H9 (cell line): ENCODE results near the gene SCN4A. TPM values are rescaled to one million over a fixed set of nuclear protein-coding genes. Genes with fewer than 3 reads are reported as not detected.
A peak's percentile ranks its signal among the peaks of the same experiment; 100 is the strongest.
"Not testable (repeated sequence)": the region's sequence is repeated elsewhere in the genome, so short reads cannot be mapped to it uniquely, and the experiment has no call there.

Source experiments
- DNase-seq: peaks from one replicate; pipeline ENCODE4 v3.0.0-alpha.2; 2017
- H2AFZ ChIP-seq: one replicate; pipeline ENCODE4 v1.6.1; 2013; ENCODE audit warnings: mild to moderate bottlenecking, low read length, control low read depth, moderate library complexity
- H2AK5ac ChIP-seq: 2 replicates; pipeline ENCODE4 v1.6.1; 2013; ENCODE audit warnings: low read length, control low read depth, mixed read lengths; ENCODE audit not compliant: insufficient read length
- H2BK120ac ChIP-seq: one replicate; pipeline ENCODE4 v1.6.1; 2013; ENCODE audit warnings: low read depth, mild to moderate bottlenecking, low read length, control low read depth, inconsistent platforms; ENCODE audit not compliant: poor library complexity, severe bottlenecking
- H2BK12ac ChIP-seq: 2 replicates; pipeline ENCODE4 v1.6.1; 2013; ENCODE audit warnings: low read length, control low read depth, mixed read lengths, low read depth; ENCODE audit not compliant: insufficient read length
- H2BK15ac ChIP-seq: 2 replicates; pipeline ENCODE4 v1.6.1; 2013; ENCODE audit warnings: low read depth, low read length, control low read depth
- H2BK20ac ChIP-seq: one replicate; pipeline ENCODE4 v1.6.1; 2013; ENCODE audit warnings: low read depth, mild to moderate bottlenecking, low read length, control low read depth, inconsistent platforms; ENCODE audit not compliant: poor library complexity, severe bottlenecking
- H2BK5ac ChIP-seq: 2 replicates; pipeline ENCODE4 v1.6.1; 2013; ENCODE audit warnings: low read length, control low read depth, mixed read lengths; ENCODE audit not compliant: insufficient read length
- H3K14ac ChIP-seq: 2 replicates; pipeline ENCODE4 v1.6.1; 2013; ENCODE audit warnings: low read length, control low read depth; ENCODE audit not compliant: insufficient read depth
- H3K18ac ChIP-seq: 2 replicates; pipeline ENCODE4 v1.6.1; 2013; ENCODE audit warnings: low read depth, mild to moderate bottlenecking, mixed read lengths, low read length, control low read depth; ENCODE audit not compliant: insufficient read length
- H3K23ac ChIP-seq: 2 replicates; pipeline ENCODE4 v1.6.1; 2013; ENCODE audit warnings: low read length, control low read depth, mixed read lengths, low read depth; ENCODE audit not compliant: insufficient read length
- H3K23me2 ChIP-seq: 2 replicates; pipeline ENCODE4 v1.6.1; 2013; ENCODE audit warnings: low read depth, mild to moderate bottlenecking, mixed read lengths, low read length, control low read depth; ENCODE audit not compliant: insufficient read length, poor library complexity, severe bottlenecking
- H3K27ac ChIP-seq: 2 replicates; pipeline ENCODE4 v1.5.1; 2013; ENCODE audit warnings: low read length, control low read depth, mixed read lengths, low read depth; ENCODE audit not compliant: insufficient read length
- H3K27me3 ChIP-seq: 2 replicates; pipeline ENCODE4 v1.6.1; 2013; ENCODE audit warnings: low read length, control low read depth, inconsistent platforms; ENCODE audit not compliant: insufficient read depth
- H3K4ac ChIP-seq: 2 replicates; pipeline ENCODE4 v1.6.1; 2013; ENCODE audit warnings: low read depth, mild to moderate bottlenecking, control low read depth, inconsistent platforms, low read length, moderate library complexity
- H3K4me1 ChIP-seq: 2 replicates; pipeline ENCODE4 v1.6.1; 2013; ENCODE audit warnings: low read length, control low read depth, inconsistent platforms; ENCODE audit not compliant: insufficient read depth
- H3K4me2 ChIP-seq: 2 replicates; pipeline ENCODE4 v1.6.1; 2013; ENCODE audit warnings: low read length, control low read depth, mixed read lengths; ENCODE audit not compliant: insufficient read length, insufficient read depth
- H3K56ac ChIP-seq: 2 replicates; pipeline ENCODE4 v1.6.1; 2013; ENCODE audit warnings: low read depth, mild to moderate bottlenecking, mixed read lengths, low read length, control low read depth; ENCODE audit not compliant: insufficient read length
- H3K79me1 ChIP-seq: 2 replicates; pipeline ENCODE4 v1.6.1; 2013; ENCODE audit warnings: low read depth, mild to moderate bottlenecking, moderate library complexity, low read length, control low read depth, inconsistent platforms; ENCODE audit not compliant: insufficient read depth, poor library complexity, severe bottlenecking
- H3K79me2 ChIP-seq: 2 replicates; pipeline ENCODE4 v1.6.1; 2013; ENCODE audit warnings: low read length, control low read depth, inconsistent platforms; ENCODE audit not compliant: insufficient read depth
- H3K9ac ChIP-seq: 2 replicates; pipeline ENCODE4 v1.6.1; 2013; ENCODE audit warnings: low read length, control low read depth, mixed read lengths; ENCODE audit not compliant: insufficient read length; ENCODE audit errors: extremely low read depth
- H3K9me3 ChIP-seq: one replicate; pipeline ENCODE4 v1.6.1; 2013; ENCODE audit warnings: low read depth, low read length, inconsistent platforms; ENCODE audit not compliant: control insufficient read depth
- H3T11ph ChIP-seq: one replicate; pipeline ENCODE4 v1.6.1; 2013; ENCODE audit warnings: mild to moderate bottlenecking, low read length, control low read depth, inconsistent platforms
- H4K20me1 ChIP-seq: one replicate; pipeline ENCODE4 v1.6.1; 2013; ENCODE audit not compliant: control insufficient read depth, insufficient read length, insufficient read depth
- H4K5ac ChIP-seq: 2 replicates; pipeline ENCODE4 v1.6.1; 2013; ENCODE audit warnings: low read depth, mild to moderate bottlenecking, mixed read lengths, low read length, control low read depth; ENCODE audit not compliant: insufficient read length
- H4K8ac ChIP-seq: replicated peaks from 2 replicates; pipeline ENCODE4 v1.6.1; 2013; ENCODE audit warnings: low read length, control low read depth, mixed read lengths, low read depth; ENCODE audit not compliant: insufficient read length
- H4K91ac ChIP-seq: 2 replicates; pipeline ENCODE4 v1.6.1; 2013; ENCODE audit warnings: low read depth, mild to moderate bottlenecking, moderate library complexity, mixed read lengths, low read length, control low read depth; ENCODE audit not compliant: insufficient read length
- H3K27ac Mint-ChIP-seq, 3 experiments: 2 replicates in 2 of 3; 3 replicates in 1 of 3; pipeline ENCODE4 v1.8.0; 2020 to 2021; ENCODE audit warnings: mixed read lengths in 3 of 3, mild to moderate bottlenecking in 1 of 3, moderate library complexity in 1 of 3
- H3K27me3 Mint-ChIP-seq: 2 replicates; pipeline ENCODE4 v1.8.0; 2021; ENCODE audit warnings: low read depth, mild to moderate bottlenecking, moderate library complexity, mixed read lengths
- H3K36me3 Mint-ChIP-seq, 3 experiments: 2 replicates in 2 of 3; 3 replicates in 1 of 3; pipeline ENCODE4 v1.8.0; 2020 to 2021; ENCODE audit warnings: low read depth in 3 of 3, mixed read lengths in 3 of 3; ENCODE audit not compliant: insufficient read depth in 1 of 3
- H3K4me1 Mint-ChIP-seq, 2 experiments: 2 replicates each; pipeline ENCODE4 v1.8.0; 2020; ENCODE audit warnings: mixed read lengths in 2 of 2
- H3K4me3 Mint-ChIP-seq, 2 experiments: 2 replicates in 1 of 2; 3 replicates in 1 of 2; pipeline ENCODE4 v1.8.0; 2020 to 2021; ENCODE audit warnings: mild to moderate bottlenecking in 2 of 2, mixed read lengths in 2 of 2, moderate library complexity in 1 of 2
- H3K9me3 Mint-ChIP-seq, 2 experiments: 2 replicates in 1 of 2; 3 replicates in 1 of 2; pipeline ENCODE4 v1.8.0; 2020; ENCODE audit warnings: mild to moderate bottlenecking in 2 of 2, mixed read lengths in 2 of 2, moderate library complexity in 1 of 2
- WGBS: extraction: QIAGEN DNeasy Blood & Tissue Kit; methylation state at CpG from one replicate; pipeline ENCODE4 v1.1.7; 2013; ENCODE audit warnings: missing lambda C conversion rate, low lambda C conversion rate, mixed read lengths; ENCODE audit not compliant: insufficient read length; ENCODE audit errors: extremely low coverage; 5-methylcytosine and 5-hydroxymethylcytosine counted together
- total RNA-seq: library from RNA; stranded (reverse); gene quantifications from 2 replicates; pipeline ENCODE4 v1.2.1, GENCODE V29; 2021
- TF ChIP-seq, protein P1 (sequence below): fragments of 200-600 bp; sonication (generic); conservative IDR thresholded peaks from 3 replicates; pipeline ENCODE4 v1.8.0; 2021; ENCODE audit warnings: antibody characterized with exemption, mild to moderate bottlenecking

SCN4A gene
- total RNA-seq, 1 experiment from 2014 or later, result 5.8 TPM

GRCh38 chr17:63892316-63893037 lies 80.2 kb downstream of the SCN4A start:
- H2BK12ac ChIP-seq, H3K23me2 ChIP-seq, H3K27ac ChIP-seq, H3K9me3 Mint-ChIP-seq, H3K79me2 ChIP-seq, H3K27me3 Mint-ChIP-seq, H2BK120ac ChIP-seq, H3K18ac ChIP-seq, H2AFZ ChIP-seq, H4K91ac ChIP-seq, H3K56ac ChIP-seq, H4K20me1 ChIP-seq, H3K79me1 ChIP-seq, DNase-seq, H2BK20ac ChIP-seq, H3K9ac ChIP-seq, H2BK15ac ChIP-seq, H3K4me1 Mint-ChIP-seq, H3K9me3 ChIP-seq, H3K4me1 ChIP-seq, H3K4ac ChIP-seq, H3K27me3 ChIP-seq, H3K23ac ChIP-seq, H3K36me3 Mint-ChIP-seq, H2BK5ac ChIP-seq, H2AK5ac ChIP-seq, H3K14ac ChIP-seq, H3K4me3 Mint-ChIP-seq, H3K27ac Mint-ChIP-seq, H3T11ph ChIP-seq, H4K8ac ChIP-seq, H4K5ac ChIP-seq, H3K4me2 ChIP-seq: not testable (repeated sequence)
- no CpG with 5 or more reads among the region's 11 CpGs for WGBS
- TF ChIP-seq, protein P1, sequence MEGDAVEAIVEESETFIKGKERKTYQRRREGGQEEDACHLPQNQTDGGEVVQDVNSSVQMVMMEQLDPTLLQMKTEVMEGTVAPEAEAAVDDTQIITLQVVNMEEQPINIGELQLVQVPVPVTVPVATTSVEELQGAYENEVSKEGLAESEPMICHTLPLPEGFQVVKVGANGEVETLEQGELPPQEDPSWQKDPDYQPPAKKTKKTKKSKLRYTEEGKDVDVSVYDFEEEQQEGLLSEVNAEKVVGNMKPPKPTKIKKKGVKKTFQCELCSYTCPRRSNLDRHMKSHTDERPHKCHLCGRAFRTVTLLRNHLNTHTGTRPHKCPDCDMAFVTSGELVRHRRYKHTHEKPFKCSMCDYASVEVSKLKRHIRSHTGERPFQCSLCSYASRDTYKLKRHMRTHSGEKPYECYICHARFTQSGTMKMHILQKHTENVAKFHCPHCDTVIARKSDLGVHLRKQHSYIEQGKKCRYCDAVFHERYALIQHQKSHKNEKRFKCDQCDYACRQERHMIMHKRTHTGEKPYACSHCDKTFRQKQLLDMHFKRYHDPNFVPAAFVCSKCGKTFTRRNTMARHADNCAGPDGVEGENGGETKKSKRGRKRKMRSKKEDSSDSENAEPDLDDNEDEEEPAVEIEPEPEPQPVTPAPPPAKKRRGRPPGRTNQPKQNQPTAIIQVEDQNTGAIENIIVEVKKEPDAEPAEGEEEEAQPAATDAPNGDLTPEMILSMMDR, result peak; percentile 72
